CD14-positive monocyte (primary cell): ENCODE measurements around the gene ASTN2. TPM values are rescaled to one million over a fixed set of nuclear protein-coding genes. Genes with fewer than 3 reads are reported as not detected.

Experiments
- DNase-seq, 3 donors: peaks; one replicate each; pipeline ENCODE4 v3.0.0-alpha.2; 2011 to 2022
- H2AFZ ChIP-seq: 2 replicates; pipeline ENCODE4 v1.6.0; 2012; ENCODE audit warnings: mild to moderate bottlenecking, low read depth, low read length, inconsistent platforms; ENCODE audit not compliant: insufficient read depth, poor library complexity, severe bottlenecking
- H3K27ac ChIP-seq, 2 donors: 1 replicate in 1 of 2; 2 replicates in 1 of 2; pipeline ENCODE4 v1.5.1; 2012 to 2013; ENCODE audit warnings: low read length in 2 of 2, control low read depth in 1 of 2, inconsistent platforms in 1 of 2, low read depth in 1 of 2, mild to moderate bottlenecking in 1 of 2
- H3K27me3 ChIP-seq, 2 donors: one replicate each; pipeline versions ENCODE4 v1.6.0 to v1.6.1; 2011 to 2013; ENCODE audit warnings: low read length in 2 of 2; ENCODE audit not compliant: control insufficient read depth in 2 of 2, insufficient read depth in 2 of 2
- H3K36me3 ChIP-seq, 2 donors: replicated peaks in 1 of 2; 1 replicate in 1 of 2; 2 replicates in 1 of 2; pipeline versions ENCODE4 v1.5.1 to v1.6.1; 2012 to 2013; ENCODE audit warnings: low read length in 2 of 2, control low read depth in 1 of 2, inconsistent platforms in 1 of 2, mild to moderate bottlenecking in 1 of 2; ENCODE audit not compliant: insufficient read depth in 2 of 2, control insufficient read depth in 1 of 2
- H3K4me1 ChIP-seq, 2 donors: 1 replicate in 1 of 2; 2 replicates in 1 of 2; pipeline versions ENCODE4 v1.5.1 to v1.6.1; 2012 to 2013; ENCODE audit warnings: low read length in 2 of 2, control low read depth in 1 of 2, inconsistent platforms in 1 of 2, mild to moderate bottlenecking in 1 of 2, moderate library complexity in 1 of 2; ENCODE audit not compliant: insufficient read depth in 2 of 2, control insufficient read depth in 1 of 2
- H3K4me2 ChIP-seq: replicated peaks from 2 replicates; pipeline ENCODE3; 2012; ENCODE audit warnings: low read length, moderate library complexity, mild to moderate bottlenecking; ENCODE audit not compliant: poor library complexity, severe bottlenecking; ENCODE audit errors: extremely low read depth
- H3K4me3 ChIP-seq, 3 experiments: fragments of 200-600 bp in 1 of 3; sonication (generic) in 1 of 3; replicated peaks in 1 of 3; 1 replicate in 2 of 3; 2 replicates in 1 of 3; pipeline ENCODE4 v1.5.1; 2011 to 2013; ENCODE audit warnings: low read length in 3 of 3, mild to moderate bottlenecking in 3 of 3, control low read depth in 2 of 3, low read depth in 2 of 3, inconsistent platforms in 1 of 3, moderate library complexity in 1 of 3
- H3K79me2 ChIP-seq: 2 replicates; pipeline ENCODE4 v1.6.0; 2012; ENCODE audit warnings: mild to moderate bottlenecking, control low read depth, inconsistent platforms, low read length, moderate library complexity; ENCODE audit not compliant: insufficient read depth
- H3K9ac ChIP-seq: 2 replicates; pipeline ENCODE4 v1.6.0; 2017; ENCODE audit warnings: low read length, mild to moderate bottlenecking; ENCODE audit not compliant: insufficient read depth, poor library complexity, severe bottlenecking
- H3K9me3 ChIP-seq, 2 donors: replicated peaks in 1 of 2; 1 replicate in 1 of 2; 2 replicates in 1 of 2; pipeline versions ENCODE4 v1.5.1 to v1.6.1; 2012 to 2013; ENCODE audit warnings: low read length in 2 of 2, control low read depth in 1 of 2; ENCODE audit not compliant: control insufficient read depth in 1 of 2, insufficient read depth in 1 of 2
- H4K20me1 ChIP-seq: 2 replicates; pipeline ENCODE4 v1.6.0; 2012; ENCODE audit warnings: mild to moderate bottlenecking, low read length, control low read depth, moderate library complexity; ENCODE audit not compliant: insufficient read depth
- H3K27ac Mint-ChIP-seq, 7 donors: one replicate each; pipeline ENCODE4 v1.8.0; 2020; ENCODE audit warnings: mild to moderate bottlenecking in 7 of 7, mixed read lengths in 7 of 7, moderate library complexity in 6 of 7, inconsistent platforms in 2 of 7
- H3K27me3 Mint-ChIP-seq, 3 donors: one replicate each; pipeline ENCODE4 v1.8.0; 2021 to 2022; ENCODE audit warnings: low read depth in 3 of 3, mild to moderate bottlenecking in 3 of 3, mixed read lengths in 3 of 3, moderate library complexity in 3 of 3, inconsistent platforms in 1 of 3
- H3K36me3 Mint-ChIP-seq, 2 donors: one replicate each; pipeline ENCODE4 v1.8.0; 2020; ENCODE audit warnings: mixed read lengths in 2 of 2, inconsistent platforms in 1 of 2, mild to moderate bottlenecking in 1 of 2
- H3K4me1 Mint-ChIP-seq: one replicate; pipeline ENCODE4 v1.8.0; 2020; ENCODE audit warnings: mild to moderate bottlenecking, mixed read lengths
- H3K4me3 Mint-ChIP-seq, 2 donors: one replicate each; pipeline ENCODE4 v1.8.0; 2020; ENCODE audit warnings: mild to moderate bottlenecking in 2 of 2, mixed read lengths in 2 of 2, moderate library complexity in 1 of 2
- H3K9me3 Mint-ChIP-seq, 7 donors: one replicate each; pipeline ENCODE4 v1.8.0; 2020 to 2022; ENCODE audit warnings: mixed read lengths in 7 of 7, mild to moderate bottlenecking in 6 of 7, moderate library complexity in 6 of 7, inconsistent platforms in 2 of 7
- WGBS: methylation state at CpG from one replicate; pipeline ENCODE4 v1.1.5; 2013; ENCODE audit warnings: missing lambda C conversion rate; ENCODE audit not compliant: insufficient coverage; 5-methylcytosine and 5-hydroxymethylcytosine counted together
- intact Hi-C, 2 donors: fragments of 100-400 bp; cut with micrococcal nuclease; formaldehyde crosslinking; loops; one replicate each; pipeline versions ENCODE4 v1.15.0 to v1.15.1; 2023
- polyA plus RNA-seq, 3 donors: library from polyadenylated mRNA; depleted of rRNA in 1 of 3; unstranded in 2 of 3; stranded (reverse) in 1 of 3; fragments of 300-500 nt in 2 of 3; fragments of >200 nt in 1 of 3; fragmentation: Illumina TruSeq in 2 of 3; gene quantifications; 1 replicate in 2 of 3; 2 replicates in 1 of 3; pipeline ENCODE4 v1.2.3, GENCODE V29; 2012 to 2021
- TF ChIP-seq, protein P1 (sequence below): fragments of 200-600 bp; IDR thresholded peaks from one replicate; pipeline ENCODE4 v1.8.0; 2022; ENCODE audit warnings: antibody characterized with exemption, mild to moderate bottlenecking

The ASTN2 gene
- polyA plus RNA-seq, 3 donors: not detected

DNA sequence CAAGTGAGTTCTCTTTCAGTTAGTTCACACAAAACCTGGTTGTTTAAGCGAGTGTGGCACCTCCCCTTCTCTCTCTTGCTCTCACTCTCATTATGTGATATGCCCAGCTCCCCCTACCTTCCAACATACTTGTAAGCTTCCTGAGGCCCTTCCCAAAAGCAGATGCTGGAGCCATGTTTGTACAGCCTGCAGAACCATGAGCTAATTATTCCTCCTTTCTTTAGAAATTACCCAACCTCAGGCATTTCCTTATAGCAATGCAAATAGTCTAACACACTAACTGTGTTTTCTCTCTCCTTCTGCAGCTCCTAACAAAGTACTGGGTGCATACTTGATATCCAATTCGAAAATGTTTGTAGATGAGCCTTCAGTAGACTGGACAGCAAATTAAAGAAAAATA is 665.1 kb downstream of the ASTN2 start:
- H3K9me3 Mint-ChIP-seq: peaks cover 0 to 5% (median 3%) of the 10 kb centered on the region in 7 donors
- Histone ChIP-seq H3K4me3 (no peak overlapping the region), H3K27me3 (no peaks in the 10 kb centered on the region), H3K27ac (no peak overlapping the region), H3K79me2 (no peaks in the 10 kb centered on the region), H3K4me2 (no peak overlapping the region), H4K20me1 (no peaks in the 10 kb centered on the region), H3K4me1 (no peaks in the 10 kb centered on the region), H3K36me3 (no peaks in the 10 kb centered on the region), H3K9me3 (no peaks in the 10 kb centered on the region), H3K9ac (no peak overlapping the region), H2AFZ (no peak overlapping the region)
- DNase-seq: no peak
- no peaks in the 10 kb centered on the region for H3K4me1 Mint-ChIP-seq
- intact Hi-C loops: no loop called here
- no peak overlapping the region for H3K27ac Mint-ChIP-seq
- H3K4me3 Mint-ChIP-seq: no peak overlapping the region
- H3K27me3 Mint-ChIP-seq: peaks cover 0 to 5% (median 2%) of the 10 kb centered on the region in 3 donors
- no peaks in the 10 kb centered on the region for H3K36me3 Mint-ChIP-seq
- 92% methylated on average over 2 of the region's 2 CpGs for WGBS
- TF ChIP-seq, protein P1, sequence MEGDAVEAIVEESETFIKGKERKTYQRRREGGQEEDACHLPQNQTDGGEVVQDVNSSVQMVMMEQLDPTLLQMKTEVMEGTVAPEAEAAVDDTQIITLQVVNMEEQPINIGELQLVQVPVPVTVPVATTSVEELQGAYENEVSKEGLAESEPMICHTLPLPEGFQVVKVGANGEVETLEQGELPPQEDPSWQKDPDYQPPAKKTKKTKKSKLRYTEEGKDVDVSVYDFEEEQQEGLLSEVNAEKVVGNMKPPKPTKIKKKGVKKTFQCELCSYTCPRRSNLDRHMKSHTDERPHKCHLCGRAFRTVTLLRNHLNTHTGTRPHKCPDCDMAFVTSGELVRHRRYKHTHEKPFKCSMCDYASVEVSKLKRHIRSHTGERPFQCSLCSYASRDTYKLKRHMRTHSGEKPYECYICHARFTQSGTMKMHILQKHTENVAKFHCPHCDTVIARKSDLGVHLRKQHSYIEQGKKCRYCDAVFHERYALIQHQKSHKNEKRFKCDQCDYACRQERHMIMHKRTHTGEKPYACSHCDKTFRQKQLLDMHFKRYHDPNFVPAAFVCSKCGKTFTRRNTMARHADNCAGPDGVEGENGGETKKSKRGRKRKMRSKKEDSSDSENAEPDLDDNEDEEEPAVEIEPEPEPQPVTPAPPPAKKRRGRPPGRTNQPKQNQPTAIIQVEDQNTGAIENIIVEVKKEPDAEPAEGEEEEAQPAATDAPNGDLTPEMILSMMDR: no peak

DNA sequence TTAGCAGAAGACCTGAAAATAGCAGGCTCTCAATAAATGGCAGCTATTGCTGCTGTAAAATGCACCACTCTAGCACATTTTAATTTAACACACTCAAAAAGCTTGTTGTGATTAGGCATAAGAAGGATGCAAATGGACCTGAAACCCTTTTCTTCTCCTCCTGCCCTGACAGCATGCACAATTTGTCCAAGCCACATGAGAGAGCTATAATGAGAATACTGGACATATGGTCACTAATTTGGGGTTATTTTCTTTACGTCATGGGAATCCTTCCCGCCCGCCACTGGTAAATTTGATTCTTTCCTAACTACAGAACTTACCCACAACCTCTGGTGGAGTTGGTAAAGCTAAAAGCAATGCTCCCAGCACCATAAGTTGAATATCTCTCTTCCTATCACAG is 665.7 kb downstream of the ASTN2 start:
- TF ChIP-seq, protein P1: no peak
- H3K27ac Mint-ChIP-seq: no peak overlapping the region
- no peaks in the 10 kb centered on the region for H3K4me1 Mint-ChIP-seq
- H3K9me3 ChIP-seq: no peaks in the 10 kb centered on the region
- H3K79me2 ChIP-seq: no peaks in the 10 kb centered on the region
- no peak overlapping the region for H3K27ac ChIP-seq
- H3K36me3 ChIP-seq: no peaks in the 10 kb centered on the region
- intact Hi-C loops: no loop called here
- no CpG with 5 or more reads among the region's 3 CpGs for WGBS
- no peaks in the 10 kb centered on the region for H3K36me3 Mint-ChIP-seq
- no peak overlapping the region for H3K4me3 ChIP-seq
- no peak overlapping the region for H3K9ac ChIP-seq
- no peaks in the 10 kb centered on the region for H4K20me1 ChIP-seq
- peaks cover 0 to 5% (median 2%) of the 10 kb centered on the region in 3 donors for H3K27me3 Mint-ChIP-seq
- no peak for DNase-seq
- H3K9me3 Mint-ChIP-seq: peaks cover 0 to 5% (median 3%) of the 10 kb centered on the region in 7 donors
- no peaks in the 10 kb centered on the region for H3K27me3 ChIP-seq
- no peaks in the 10 kb centered on the region for H3K4me1 ChIP-seq
- no peak overlapping the region for H3K4me2 ChIP-seq
- H3K4me3 Mint-ChIP-seq: no peak overlapping the region
- no peak overlapping the region for H2AFZ ChIP-seq
